ENCODE results near the gene LRRC75A. TPM values are rescaled to one million over a fixed set of nuclear protein-coding genes. Genes with fewer than 3 reads are reported as not detected.
"Not testable (repeated sequence)": the region's sequence is repeated elsewhere in the genome, so short reads cannot be mapped to it uniquely, and the experiment has no call there.

LRRC75A gene
- total RNA-seq, 1 donor from 2014 or later, result 2.0 TPM

- DNase-seq (ENCODE audit: low read depth, low spot score), result not testable (repeated sequence)
Measured at GRCh38 chr17:16452268-16452667, 39.7 kb downstream of the LRRC75A start.

- DNase-seq (ENCODE audit: low read depth, low spot score), result no peak
Measured at GRCh38 chr17:16450028-16450427, 42.0 kb downstream of the LRRC75A start.

GRCh38 chr17:16449121-16449570 lies 42.8 kb downstream of the LRRC75A start:
- no peak for DNase-seq (ENCODE audit: low read depth, low spot score)

GRCh38 chr17:16448490-16448889 lies 43.5 kb downstream of the LRRC75A start:
- no peak for DNase-seq (ENCODE audit: low read depth, low spot score)

- no peak for DNase-seq (ENCODE audit: low read depth, low spot score)
Measured at GRCh38 chr17:16447676-16448075, 44.3 kb downstream of the LRRC75A start.

DNA sequence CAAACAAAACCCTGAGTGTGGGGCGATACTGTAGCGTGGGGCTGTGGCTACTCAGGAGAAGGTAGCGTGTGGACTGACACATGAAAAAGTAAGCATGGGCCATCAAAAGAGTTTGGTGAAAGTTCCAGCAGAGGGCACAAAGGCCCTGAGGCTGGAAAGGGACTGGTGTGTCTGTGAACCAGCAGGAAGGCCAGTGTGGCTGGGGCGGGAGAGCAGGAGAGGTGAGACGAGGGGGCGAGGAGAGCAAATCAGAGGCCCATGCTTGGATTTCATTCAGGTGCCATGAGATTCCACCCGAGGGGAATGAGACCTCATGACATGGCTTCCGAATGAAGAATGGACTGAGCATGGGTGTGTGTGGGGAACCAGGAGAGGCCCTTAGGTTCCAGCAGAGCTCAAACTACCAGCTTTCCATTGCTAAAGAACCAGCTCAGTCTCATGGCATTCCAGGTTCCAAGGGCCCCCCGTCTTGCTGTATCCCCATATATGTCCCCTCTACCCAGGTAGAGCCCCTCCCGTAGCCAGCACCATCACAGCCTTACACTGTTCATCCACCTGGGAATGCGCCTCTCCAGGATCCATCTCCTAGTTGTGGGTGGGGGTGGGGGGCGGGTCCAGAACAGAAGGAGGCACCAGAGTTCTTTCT lies 45.5 kb downstream of the LRRC75A start:
- no peak for DNase-seq (ENCODE audit: low read depth, low spot score)

DNA sequence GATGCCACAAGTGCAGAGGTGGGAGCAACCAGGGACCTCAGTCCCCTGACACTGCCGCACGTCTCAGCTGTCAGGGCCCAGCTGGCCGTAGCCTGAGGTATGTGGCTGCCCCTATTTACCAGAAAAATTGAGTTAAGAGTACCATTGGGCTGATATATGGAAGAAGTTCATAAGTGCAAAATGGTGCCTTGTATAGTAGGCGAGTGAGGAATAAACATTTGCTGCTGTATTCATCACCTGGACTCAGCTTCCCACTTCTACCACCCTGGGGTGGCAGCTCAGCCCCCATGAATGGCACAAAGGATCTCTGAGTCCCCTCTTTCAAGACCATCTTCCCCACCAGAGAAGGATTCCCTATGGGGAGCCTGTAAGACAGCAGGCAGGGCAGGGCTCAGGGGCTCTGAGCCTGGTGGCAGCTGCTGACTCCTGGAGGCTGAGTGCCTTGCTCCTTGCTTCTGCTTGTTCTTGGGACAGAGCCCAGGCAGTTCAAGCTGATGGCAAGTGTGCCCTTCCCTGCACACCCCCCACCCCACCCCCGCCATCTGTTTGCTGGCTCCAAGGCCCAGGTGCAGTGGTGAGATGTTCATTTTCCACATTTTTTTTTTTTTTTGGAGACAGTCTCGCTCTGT lies 47.6 kb downstream of the LRRC75A start:
- DNase-seq (ENCODE audit: low read depth, low spot score), result no peak

GRCh38 chr17:16443511-16444257 lies 48.3 kb downstream of the LRRC75A start:
- no peak for DNase-seq (ENCODE audit: low read depth, low spot score)

GRCh38 chr17:16442594-16443510 lies 49.1 kb downstream of the LRRC75A start:
- no peak for DNase-seq (ENCODE audit: low read depth, low spot score)

GRCh38 chr17:16442141-16442540 lies 49.9 kb downstream of the LRRC75A start:
- no peak for DNase-seq (ENCODE audit: low read depth, low spot score)

DNA sequence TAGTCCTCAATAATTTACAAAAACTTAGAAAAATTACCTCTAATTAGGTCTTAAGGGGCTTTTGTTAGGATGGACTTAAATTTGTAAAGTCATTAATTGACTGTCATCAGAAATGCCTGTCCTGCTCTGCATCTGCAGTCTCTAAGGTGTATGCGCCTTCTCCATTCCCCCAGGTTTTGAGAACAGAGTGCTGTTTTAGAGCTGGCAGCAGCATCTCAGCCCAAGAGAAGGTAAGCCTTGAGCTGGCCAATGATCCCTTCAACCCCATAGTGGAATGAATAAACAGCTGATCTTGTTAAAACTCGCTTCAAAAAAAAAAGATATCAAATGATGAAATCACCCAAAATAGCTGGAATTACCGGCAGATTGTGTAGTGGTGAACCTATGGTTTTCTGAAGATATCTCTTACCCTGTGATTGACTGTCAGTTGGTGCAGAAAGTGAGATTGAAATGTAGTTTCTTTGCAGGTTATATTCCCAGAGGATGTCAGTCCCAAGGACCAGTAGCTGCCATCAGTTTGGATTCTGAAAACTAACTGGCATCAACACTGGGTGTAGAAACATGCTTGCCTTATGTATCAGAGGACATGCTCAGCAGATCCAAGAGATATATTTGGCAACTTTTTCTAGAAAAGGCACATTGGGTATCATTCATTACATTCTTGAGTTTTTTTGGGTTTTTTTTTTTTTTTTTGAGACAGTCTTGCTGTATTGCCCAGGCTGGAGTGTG lies 50.9 kb downstream of the LRRC75A start:
- DNase-seq (ENCODE audit: low read depth, low spot score), result no peak

DNA sequence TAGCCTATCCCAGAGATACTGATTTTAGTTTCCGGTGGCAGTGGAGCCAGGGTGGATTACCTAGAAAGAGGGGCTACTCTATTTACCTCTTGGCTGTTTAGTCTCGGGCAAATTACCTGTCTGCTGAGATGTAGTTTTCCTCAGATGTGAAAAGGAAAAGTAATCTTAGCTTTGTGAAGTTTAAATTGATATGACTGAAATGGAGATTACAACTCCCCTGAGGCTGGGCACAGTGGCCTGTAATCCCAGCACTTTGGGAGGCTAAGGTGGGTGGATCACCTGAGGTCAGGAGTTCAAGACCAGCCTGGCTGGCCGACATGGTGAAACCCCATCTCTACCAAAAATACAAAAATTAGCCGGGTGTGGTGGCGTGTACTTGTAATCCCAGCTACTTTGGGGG lies 51.6 kb downstream of the LRRC75A start:
- DNase-seq (ENCODE audit: low read depth, low spot score), result not testable (repeated sequence)

- no peak for DNase-seq (ENCODE audit: low read depth, low spot score)
Measured at GRCh38 chr17:16439811-16440351, 52.1 kb downstream of the LRRC75A start.

DNA sequence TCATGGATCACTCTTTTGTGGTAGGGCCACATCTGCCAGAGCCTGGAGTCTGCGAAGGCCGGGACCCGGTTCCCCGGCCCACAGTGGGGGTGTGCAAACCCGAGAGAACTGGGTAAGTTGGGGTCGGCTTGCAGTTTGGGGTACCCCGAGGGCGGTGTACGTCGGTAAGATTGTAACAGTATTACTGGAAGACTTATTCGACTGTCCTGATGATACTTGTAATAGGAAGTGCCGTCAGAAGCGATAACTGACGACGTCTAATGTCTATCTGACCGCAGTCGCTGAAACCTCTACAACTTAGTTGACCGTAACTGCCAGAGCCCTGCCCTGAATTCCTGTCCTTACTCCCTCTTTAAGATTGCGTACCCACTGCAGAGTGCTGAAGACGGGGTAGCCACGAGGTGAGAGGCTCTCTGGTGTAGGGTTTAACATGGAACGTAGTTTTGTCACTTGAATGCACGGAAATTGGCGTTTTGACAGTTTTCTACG lies 52.6 kb downstream of the LRRC75A start:
- no peak for DNase-seq (ENCODE audit: low read depth, low spot score)

- DNase-seq (ENCODE audit: low read depth, low spot score), result peak; percentile 99
Measured at GRCh38 chr17:16438557-16439302, 53.3 kb downstream of the LRRC75A start.

DNA sequence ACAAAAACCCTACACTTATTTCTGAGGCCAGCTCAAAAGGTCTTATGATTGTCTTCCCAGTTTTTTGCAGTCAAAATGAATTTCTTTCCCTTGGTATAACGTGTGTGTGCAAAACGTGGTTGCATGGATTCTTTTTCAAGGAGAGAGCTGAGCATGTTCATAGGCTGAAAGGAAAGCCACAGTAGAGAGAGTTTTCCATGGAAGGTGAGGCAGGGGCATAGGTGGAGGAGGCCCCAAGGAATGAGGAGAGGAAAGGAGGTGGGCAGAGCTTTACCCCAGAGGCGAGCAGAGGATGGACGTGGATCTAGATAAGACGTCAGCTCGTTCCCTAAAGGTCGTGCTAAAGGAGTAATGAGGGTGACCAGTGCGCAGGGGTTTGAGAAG lies 53.8 kb downstream of the LRRC75A start:
- no peak for DNase-seq (ENCODE audit: low read depth, low spot score)

DNA sequence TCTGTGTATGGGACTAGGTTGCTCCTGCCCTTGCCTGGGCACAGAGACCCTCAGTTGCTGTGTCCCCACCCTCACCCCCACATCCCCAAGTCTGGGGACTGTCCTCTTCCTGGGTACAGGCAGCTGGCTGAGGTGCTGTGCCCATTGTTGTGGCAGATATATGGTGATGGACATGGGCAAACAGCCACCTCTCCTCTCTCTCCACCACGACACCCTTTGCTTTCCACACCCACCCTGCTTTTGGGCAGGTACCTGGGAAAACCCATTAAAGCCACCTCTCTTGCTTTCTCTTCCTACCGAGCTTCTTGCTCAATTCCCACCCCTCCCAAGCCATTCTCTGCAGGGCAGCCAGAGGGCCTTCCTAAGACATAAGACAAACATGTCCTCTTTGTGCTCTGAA lies 54.9 kb downstream of the LRRC75A start:
- no peak for DNase-seq (ENCODE audit: low read depth, low spot score)

DNA sequence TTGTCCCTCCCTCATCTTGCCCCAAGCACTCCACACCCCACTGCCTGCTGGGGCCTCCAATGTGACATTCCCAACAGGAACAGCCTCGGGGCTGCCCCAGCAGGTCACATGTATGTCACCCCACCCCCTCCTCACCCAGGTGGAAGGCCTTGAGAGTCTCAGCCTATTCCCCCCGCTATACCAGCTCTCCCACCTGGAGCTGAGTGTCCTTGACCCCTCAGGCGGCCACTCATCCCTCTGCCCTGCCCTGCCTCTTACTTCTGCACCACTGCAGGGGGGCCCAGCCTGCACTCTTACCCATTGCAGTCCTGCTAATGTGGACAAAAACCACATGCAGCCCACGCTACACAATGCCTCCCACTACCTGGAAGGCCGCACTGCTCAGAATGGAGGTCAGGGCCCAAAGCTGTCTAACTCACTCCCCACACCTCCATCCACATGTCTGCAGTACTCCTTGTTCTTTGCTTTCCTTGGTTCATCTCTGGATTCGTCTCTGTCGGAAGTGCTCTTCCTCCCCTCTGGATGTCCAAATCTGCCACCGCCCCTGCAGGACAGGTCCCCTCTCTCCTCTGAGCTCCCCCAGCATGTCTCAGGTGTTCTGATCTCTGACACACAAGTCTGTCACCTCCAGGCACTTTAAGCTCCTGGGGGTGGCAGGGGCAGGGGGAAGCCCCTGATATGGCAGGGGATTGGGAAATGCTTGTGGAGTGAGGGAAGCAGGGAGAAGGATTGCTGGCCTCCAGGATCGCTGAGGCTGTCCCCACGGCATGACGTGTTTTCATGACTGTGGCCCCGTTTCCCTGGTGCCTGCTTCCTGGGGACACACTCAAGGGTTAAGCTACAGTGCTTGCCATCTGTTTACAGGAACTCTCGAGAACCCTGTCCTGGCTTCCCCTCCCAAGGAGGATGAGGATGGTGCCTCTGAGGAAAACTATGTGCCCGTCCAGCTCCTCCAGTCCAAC lies 55.8 kb downstream of the LRRC75A start:
- DNase-seq (ENCODE audit: low read depth, low spot score), result no peak

Measured in pulmonary artery endothelial cell (primary cell).